HCT116 (cell line): ENCODE measurements around the gene RAI1. TPM values are rescaled to one million over a fixed set of nuclear protein-coding genes. Genes with fewer than 3 reads are reported as not detected.

Experiments
- ATAC-seq: fragments of 200-7000 bp; cut with Tn5 transposase; 2 replicates; pipeline ENCODE4 v1.9.1; 2020; ENCODE audit warnings: mild to moderate bottlenecking, moderate library complexity
- BruUV-seq: library from RNA; stranded (reverse); fragments of 400-500 nt; replicated peaks from 2 replicates; lab custom pipeline; 2021; lab: Mats Ljungman, UMichigan
- CTCF ChIA-PET: fragments of 300-600 bp; sonication (Branson Sonifier 250); formaldehyde crosslinking; loops from one replicate; lab custom pipeline; 2021; ENCODE audit warnings: antibody characterized with exemption; lab: Charles Lee
- POLR2A ChIA-PET: fragments of 300-600, 350-600 bp; sonication (Branson Sonifier 250); formaldehyde crosslinking; loops from one replicate; lab custom pipeline; 2021; ENCODE audit warnings: antibody characterized with exemption; lab: Charles Lee
- RAD21 ChIA-PET, 2 experiments: fragments of 300-600 bp; sonication (Branson Sonifier 250); formaldehyde crosslinking; loops; one replicate each; lab custom pipeline; 2023; ENCODE audit warnings: low total read pairs in 2 of 2; ENCODE audit not compliant: uncharacterized antibody in 2 of 2, unreplicated experiment in 2 of 2, low non-redundant PET in 1 of 2; lab: Charles Lee
- DNase-seq: peaks from one replicate; pipeline ENCODE4 v3.0.0-alpha.2; 2010; ENCODE audit warnings: low read depth, low spot score
- H2AFZ ChIP-seq: fragments of 200-600 bp; shearing (Covaris generic), sonication (generic); 2 replicates; pipeline ENCODE4 v1.6.1; 2017; ENCODE audit warnings: low read depth, mixed run types, mixed read lengths, antibody characterized with exemption, low read length; ENCODE audit not compliant: poor library complexity, severe bottlenecking
- H3K27ac ChIP-seq: 2 replicates; pipeline ENCODE4 v1.5.1; 2012; ENCODE audit warnings: low read depth, low read length
- H3K27me3 ChIP-seq: fragments of 200-600 bp; sonication (generic); 2 replicates; pipeline ENCODE4 v1.6.1; 2016; ENCODE audit warnings: mixed run types, low read length, mixed read lengths; ENCODE audit not compliant: insufficient read depth
- H3K36me3 ChIP-seq, 2 experiments: fragments of 200-500 bp in 1 of 2; fragments of 200-600 bp in 1 of 2; sonication (Bioruptor generic) in 1 of 2; sonication (generic) in 1 of 2; 2 replicates each; pipeline versions ENCODE4 v1.5.1 to v1.6.1; 2014 to 2016; ENCODE audit warnings: low read length in 2 of 2, inconsistent platforms in 1 of 2, mixed read lengths in 1 of 2, mixed run types in 1 of 2; ENCODE audit not compliant: insufficient read depth in 2 of 2, control insufficient read depth in 1 of 2
- H3K4me1 ChIP-seq, 2 experiments: fragments of 200-600 bp in 1 of 2; sonication (generic) in 1 of 2; 2 replicates each; pipeline versions ENCODE4 v1.5.1 to v1.6.1; 2012 to 2017; ENCODE audit warnings: low read length in 2 of 2, inconsistent platforms in 1 of 2, mild to moderate bottlenecking in 1 of 2, mixed read lengths in 1 of 2, mixed run types in 1 of 2, moderate library complexity in 1 of 2; ENCODE audit not compliant: insufficient read depth in 2 of 2, control insufficient read depth in 1 of 2
- H3K4me2 ChIP-seq: fragments of 200-600 bp; sonication (generic); 2 replicates; pipeline ENCODE4 v1.6.1; 2017; ENCODE audit warnings: mixed run types, low read length, mixed read lengths
- H3K4me3 ChIP-seq, 2 experiments: fragments of 200-600 bp in 1 of 2; sonication (generic) in 1 of 2; replicated peaks in 1 of 2; 2 replicates each; pipeline ENCODE4 v1.5.1; 2011 to 2016; ENCODE audit warnings: low read length in 2 of 2, control low read depth in 1 of 2, low read depth in 1 of 2, mild to moderate bottlenecking in 1 of 2, mixed read lengths in 1 of 2, mixed run types in 1 of 2
- H3K79me2 ChIP-seq: fragments of 200-600 bp; sonication (generic); 2 replicates; pipeline ENCODE4 v1.6.1; 2017; ENCODE audit warnings: mild to moderate bottlenecking, mixed run types, low read length, moderate library complexity, mixed read lengths; ENCODE audit not compliant: insufficient read depth
- H3K9ac ChIP-seq: fragments of 200-600 bp; sonication (generic); 2 replicates; pipeline ENCODE4 v1.6.1; 2016; ENCODE audit warnings: low read length, mixed read lengths
- H3K9me2 ChIP-seq: fragments of 200-600 bp; sonication (generic), shearing (Covaris generic); 2 replicates; pipeline ENCODE4 v1.6.1; 2017; ENCODE audit warnings: mixed run types, mild to moderate bottlenecking, moderate library complexity; ENCODE audit not compliant: insufficient read depth
- H3K9me3 ChIP-seq, 2 experiments: fragments of 200-500 bp in 1 of 2; fragments of 200-600 bp in 1 of 2; sonication (Bioruptor generic) in 1 of 2; sonication (generic) in 1 of 2; 2 replicates each; pipeline ENCODE4 v1.6.1; 2014 to 2017; ENCODE audit warnings: low read length in 2 of 2, mixed read lengths in 2 of 2, inconsistent platforms in 1 of 2, low read depth in 1 of 2, mild to moderate bottlenecking in 1 of 2, mixed run types in 1 of 2, moderate library complexity in 1 of 2; ENCODE audit not compliant: control insufficient read depth in 1 of 2, insufficient read depth in 1 of 2
- H4K20me1 ChIP-seq: fragments of 200-600 bp; sonication (generic), shearing (Covaris generic); 2 replicates; pipeline ENCODE4 v1.6.1; 2017; ENCODE audit warnings: mixed run types, mild to moderate bottlenecking, moderate library complexity; ENCODE audit not compliant: insufficient read depth
- ATF3 ChIP-seq: IDR thresholded peaks from 2 replicates; pipeline ENCODE4 v1.6.1; 2012
- CTCF ChIP-seq, 3 experiments: fragments of 200-600 bp in 1 of 3; sonication (generic) in 1 of 3; IDR thresholded peaks in 2 of 3; conservative IDR thresholded peaks in 1 of 3; 2 replicates each; pipeline ENCODE4 v1.5.1; 2012 to 2017; ENCODE audit warnings: low read depth in 2 of 3, low read length in 2 of 3, antibody characterized with exemption in 1 of 3, borderline replicate concordance in 1 of 3, control low read depth in 1 of 3, mild to moderate bottlenecking in 1 of 3, mixed read lengths in 1 of 3, mixed run types in 1 of 3, moderate library complexity in 1 of 3; ENCODE audit not compliant: insufficient read depth in 1 of 3
- JUND ChIP-seq: IDR thresholded peaks from 2 replicates; pipeline ENCODE4 v1.6.1; 2012
- MAX ChIP-seq: IDR thresholded peaks from 2 replicates; pipeline ENCODE4 v1.6.1; 2012
- POLR2A ChIP-seq: IDR thresholded peaks from 2 replicates; pipeline ENCODE4 v1.7.0; 2011; ENCODE audit warnings: borderline replicate concordance; ENCODE audit not compliant: insufficient read depth, insufficient read length; ENCODE audit errors: extremely low read depth
- YY1 ChIP-seq: IDR thresholded peaks from 2 replicates; pipeline ENCODE4 v1.6.1; 2011; ENCODE audit warnings: low read length, low read depth, moderate library complexity, mild to moderate bottlenecking; ENCODE audit not compliant: insufficient replicate concordance; ENCODE audit errors: extremely low read depth
- intact Hi-C: fragments of 100-400 bp; cut with micrococcal nuclease; formaldehyde crosslinking; loops from 2 replicates; pipeline ENCODE4 v1.10.0; 2022
- total RNA-seq: library from RNA; stranded (reverse); gene quantifications from one replicate; pipeline ENCODE4 v1.2.1, GENCODE V29; 2021; ENCODE audit not compliant: unreplicated experiment

The RAI1 gene
- total RNA-seq, 1 experiment from 2014 or later: 38.5 TPM

GRCh38 chr17:17795946-17796786 is 114.9 kb downstream of the RAI1 start (continued):
- TF ChIP-seq CTCF (IDR thresholded peaks at IDR 0.05 in 2 of 3, conservative IDR thresholded peaks at IDR 0.05 in 1 of 3; ENCODE audit: borderline replicate concordance in 1 of 3, insufficient read depth in 1 of 3, low read depth in 2 of 3, low read length in 2 of 3) (no peak), YY1 (no peak), JUND (no peak), ATF3 (no peak), MAX (no peak)

GRCh38 chr17:17796787-17797061 is 115.5 kb downstream of the RAI1 start:
- H4K20me1 ChIP-seq: no peaks in the 10 kb centered on the region
- H3K27ac ChIP-seq: no peak overlapping the region
- H3K4me1 ChIP-seq: no peaks in the 10 kb centered on the region
- no peaks in the 10 kb centered on the region for H3K9me2 ChIP-seq
- ChIA-PET RAD21 (no interaction called here), CTCF (no interaction called here), POLR2A (no interaction called here)
- intact Hi-C loops: no loop called here
- TF ChIP-seq POLR2A: no peak
- no TSS peak for BruUV-seq
- no peaks in the 10 kb centered on the region for H3K9me3 ChIP-seq
- no peak overlapping the region for H2AFZ ChIP-seq
- ATAC-seq (no peak), DNase-seq (no peak)
- H3K79me2 ChIP-seq: peaks cover 4% of the 10 kb centered on the region; the same call in 1 of the 2 replicates
- no peak overlapping the region for H3K4me2 ChIP-seq
- H3K27me3 ChIP-seq: no peaks in the 10 kb centered on the region
- H3K9ac ChIP-seq: no peak overlapping the region
- no peak overlapping the region for H3K4me3 ChIP-seq
- H3K36me3 ChIP-seq: peaks cover 0 to 3% of the 10 kb centered on the region in 2 experiments; a peak in 2 of 4 replicates
